Left renal pelvis (tissue), 4 donors: ENCODE results near the gene HDAC1. TPM values are rescaled to one million over a fixed set of nuclear protein-coding genes. Genes with fewer than 3 reads are reported as not detected.
"Not testable (repeated sequence)": the region's sequence is repeated elsewhere in the genome, so short reads cannot be mapped to it uniquely, and the experiment has no call there.

Experiments used
- DNase-seq, 4 donors: peaks; one replicate each; pipeline ENCODE4 v3.0.0-alpha.2; 2013; ENCODE audit warnings: low read depth in 4 of 4, low spot score in 3 of 4
- polyA plus RNA-seq, 4 donors: library from polyadenylated mRNA; unstranded; fragments of 120-200 nt; gene quantifications; one replicate each; pipeline ENCODE4 v1.2.1, GENCODE V29; 2013; ENCODE audit not compliant: insufficient read length in 4 of 4

The HDAC1 gene
- polyA plus RNA-seq, result 100 to 1,000 TPM in 3 of 4 donors, 10 to 100 TPM in 1; 77.5 to 201 (median 189) TPM

- peak; percentile 76 to 90 (median 88) for DNase-seq
These were observed at the start of gene HDAC1 for GRCh38 chr1:32291708-32292538. HDAC1 (plus strand) TSS chr1:32292083; CDS start chr1:32292170, 87 bp downstream.

DNA sequence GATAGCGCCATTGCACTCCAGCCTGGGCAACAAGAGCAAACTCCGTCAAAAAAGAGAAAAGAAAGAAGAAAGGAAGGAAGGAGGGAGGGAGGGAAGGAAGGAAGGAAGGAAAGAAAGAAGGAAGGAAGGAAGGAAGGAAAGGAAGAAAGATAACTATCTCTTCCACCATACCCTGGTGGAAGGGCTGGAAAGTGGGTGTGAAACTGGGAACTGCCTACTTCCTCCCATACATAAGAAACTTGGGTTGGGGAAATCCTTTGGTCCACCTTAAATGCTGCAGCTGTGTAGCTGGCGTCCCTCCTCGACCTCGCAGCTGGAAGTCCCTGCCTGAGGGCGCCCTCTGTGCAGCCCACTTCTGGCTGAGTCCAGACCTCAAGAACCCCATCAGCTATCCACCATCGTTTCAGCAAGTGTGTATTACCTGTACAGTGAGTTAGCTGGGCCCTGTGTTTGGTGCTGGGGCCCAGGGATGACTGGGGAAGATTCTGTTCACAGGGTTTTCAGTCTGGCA lies 49.5 kb upstream of the HDAC1 start:
- no peak for DNase-seq

DNA sequence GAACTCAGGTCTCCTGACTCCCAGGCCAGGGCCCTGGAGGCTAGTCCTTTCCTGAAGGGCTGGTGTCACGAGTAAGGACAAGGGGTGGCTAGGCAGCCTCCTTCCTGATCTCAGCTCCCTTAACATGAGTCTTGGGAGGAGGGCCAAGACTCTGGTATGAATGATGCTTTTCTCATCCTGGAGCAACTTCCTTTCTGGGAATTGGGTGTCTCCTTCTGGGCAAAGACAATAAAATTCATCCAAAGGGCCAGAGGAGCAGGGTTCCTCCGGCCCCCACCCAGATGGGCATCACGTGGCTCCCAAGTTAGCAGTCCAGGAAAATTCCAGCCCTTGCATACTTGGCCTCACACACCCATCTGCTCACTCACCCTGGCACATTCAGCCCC lies 45.0 kb upstream of the HDAC1 start, which contains the start of gene FAM167B:
Gene FAM167B (plus strand): TSS at position 335 of the 386 bp plus-strand sequence. CDS start 200 bp downstream, outside the sequence.
- DNase-seq, result no peak

- no peak for DNase-seq
These were observed 44.4 kb upstream of the HDAC1 start for GRCh38 chr1:32247452-32247851.

DNA sequence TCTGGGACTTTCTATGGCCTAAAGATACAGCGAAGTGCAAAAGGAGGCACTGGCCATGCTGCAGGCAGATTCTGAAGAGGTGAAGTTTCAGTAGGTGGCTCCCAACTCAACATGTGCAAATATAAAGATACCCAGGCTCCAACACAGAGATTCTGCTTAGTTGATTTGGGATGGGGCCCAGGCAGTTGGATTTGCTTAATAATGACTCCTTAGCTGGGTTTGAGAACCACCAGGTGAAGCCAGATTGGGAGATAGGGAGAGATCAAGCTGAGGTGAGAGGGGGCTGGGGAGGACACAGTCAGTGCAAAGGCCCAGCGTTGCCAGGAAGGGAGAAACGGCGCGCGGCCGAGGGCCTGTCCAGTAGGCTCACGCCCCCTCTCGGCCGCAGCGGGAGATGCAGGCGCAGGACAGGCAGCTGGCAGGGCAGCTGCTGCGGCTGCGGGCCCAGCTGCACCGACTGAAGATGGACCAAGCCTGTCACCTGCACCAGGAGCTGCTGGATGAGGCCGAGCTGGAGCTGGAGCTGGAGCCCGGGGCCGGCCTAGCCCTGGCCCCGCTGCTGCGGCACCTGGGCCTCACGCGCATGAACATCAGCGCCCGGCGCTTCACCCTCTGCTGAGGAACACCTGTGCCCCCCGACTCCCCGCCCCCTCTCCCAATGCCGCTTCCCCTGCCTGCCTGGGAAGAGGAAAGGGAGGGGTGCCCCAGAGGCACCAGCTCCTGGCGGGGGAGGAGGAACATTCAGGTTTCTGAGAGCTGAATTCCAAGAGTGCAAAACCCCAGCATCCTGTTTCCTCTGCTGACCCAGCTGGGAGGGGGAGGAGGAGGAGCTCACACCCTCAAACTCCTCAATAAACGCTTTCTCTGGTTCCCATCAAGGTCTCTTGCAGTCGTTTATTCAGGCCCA lies 43.6 kb upstream of the HDAC1 start:
- DNase-seq, result no peak

DNA sequence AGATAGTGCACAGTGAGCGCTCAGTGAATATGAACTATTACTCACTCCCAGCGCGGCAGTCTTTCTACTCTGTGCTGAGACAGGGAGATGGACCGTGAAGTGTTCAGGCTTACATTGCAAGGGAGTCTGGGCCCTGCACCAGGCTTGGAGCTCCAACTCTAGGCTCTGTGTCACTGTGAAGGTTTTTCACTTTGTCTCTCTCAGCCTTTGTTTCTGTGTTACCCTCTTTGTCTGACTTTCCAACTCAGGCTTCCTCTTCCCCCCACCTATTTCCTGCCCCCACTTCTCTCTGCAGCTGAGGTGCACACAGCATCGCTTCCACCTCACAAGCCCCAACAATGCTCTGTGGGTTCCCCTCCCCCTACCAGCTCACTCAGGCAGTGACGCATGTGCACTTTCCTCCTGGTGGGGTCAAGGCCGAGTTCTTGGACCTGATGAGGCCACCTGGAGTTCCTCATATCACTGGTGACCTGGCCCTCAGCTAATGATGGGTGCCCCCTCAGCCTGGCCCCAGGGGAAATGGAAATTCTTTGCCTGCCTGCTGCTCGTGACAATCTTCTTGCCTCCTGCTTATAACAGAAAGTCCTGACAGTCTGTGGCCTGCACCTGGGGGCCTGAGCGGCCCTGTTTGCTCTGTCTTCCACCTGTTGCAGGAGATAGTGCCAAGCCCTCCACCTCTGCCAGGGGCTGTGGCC lies 41.9 kb upstream of the HDAC1 start:
- DNase-seq, result no peak

DNA sequence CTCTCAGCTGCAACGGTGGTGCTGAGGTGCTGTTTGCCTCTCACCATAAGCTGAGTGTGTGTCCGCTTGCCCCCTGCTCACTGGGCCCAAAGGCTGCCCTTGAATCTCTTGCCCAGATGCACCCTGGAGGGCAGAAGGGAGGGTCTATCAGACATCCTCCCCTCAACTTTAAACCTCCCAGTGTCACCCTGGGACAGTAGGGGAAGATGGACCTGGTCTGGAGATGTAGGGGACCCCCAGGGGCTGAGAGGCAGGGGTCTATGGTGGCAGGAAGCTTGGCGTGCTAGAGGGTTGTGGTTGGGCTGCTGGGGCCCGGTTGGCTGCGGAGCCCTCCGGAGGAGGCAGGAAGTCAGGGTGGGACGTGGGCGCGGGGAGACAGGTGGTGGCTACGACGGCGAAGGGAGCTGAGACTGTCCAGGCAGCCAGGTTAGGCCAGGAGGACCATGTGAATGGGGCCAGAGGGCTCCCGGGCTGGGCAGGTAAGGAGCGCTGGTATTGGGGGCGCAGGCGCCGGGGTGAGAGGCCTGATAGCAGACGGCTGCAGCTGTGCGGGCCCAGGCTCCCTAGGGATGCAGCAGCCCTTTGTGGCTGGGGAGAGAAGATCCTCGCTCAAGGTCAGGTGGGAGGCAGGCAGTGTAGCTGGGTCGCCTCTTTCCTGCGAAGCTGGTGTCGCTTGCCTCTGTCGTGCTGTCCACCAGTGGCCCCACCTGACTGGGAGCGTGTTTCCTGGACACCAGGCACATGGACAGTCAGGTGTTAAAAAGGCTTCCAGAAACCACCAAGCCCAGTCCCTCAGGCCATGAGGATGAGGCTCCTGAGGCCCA lies 40.8 kb upstream of the HDAC1 start, which contains the start of gene LCK:
Gene LCK (plus strand): TSS at position 373 of the 824 bp plus-strand sequence. CDS start 23,065 bp downstream, outside the sequence.
- no peak for DNase-seq

DNA sequence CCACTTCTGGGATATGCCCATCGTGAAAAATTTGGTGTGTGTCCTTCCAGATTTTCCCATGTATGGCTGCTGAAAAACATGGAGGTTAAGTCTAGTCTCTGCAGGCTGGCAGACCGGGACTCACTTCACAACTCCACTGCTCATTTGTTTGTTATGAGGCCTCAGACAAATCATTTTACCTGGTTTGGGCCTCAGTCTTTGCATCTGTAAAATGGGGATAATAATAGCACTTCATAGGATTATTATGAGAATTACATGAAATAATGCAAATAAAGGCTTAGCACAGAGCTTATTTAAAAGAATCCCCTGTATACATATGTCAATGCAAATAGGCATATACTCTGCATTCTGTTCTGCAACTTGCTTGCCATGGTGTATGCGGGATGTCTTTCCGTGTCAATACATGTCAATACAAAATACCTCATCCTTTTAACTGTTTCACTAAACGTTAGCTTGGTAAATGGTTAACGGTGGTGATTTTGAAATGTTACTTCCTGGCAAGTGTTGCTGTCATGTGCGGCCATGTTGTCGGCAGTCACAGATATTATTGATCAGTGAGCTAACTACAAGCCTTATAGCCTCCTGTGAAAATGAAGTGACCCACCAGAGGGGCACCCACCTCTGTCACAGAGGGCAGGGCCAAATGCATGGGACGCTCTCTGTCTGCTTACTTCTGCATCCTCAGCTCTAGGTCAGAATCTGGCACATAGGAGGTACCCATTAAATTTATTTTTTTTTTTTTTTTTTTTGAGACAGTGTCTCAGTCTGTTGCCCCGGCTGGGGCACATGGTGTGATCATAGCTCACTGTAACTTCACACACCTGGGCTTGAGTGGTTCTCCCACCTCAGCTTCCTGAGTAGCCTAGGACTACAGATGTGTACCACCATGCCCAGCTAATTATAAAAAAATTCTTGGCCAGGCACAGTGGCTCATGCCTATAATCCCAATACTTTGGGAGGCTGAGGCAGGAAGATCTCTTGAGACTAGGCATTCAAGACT lies 36.5 kb upstream of the HDAC1 start:
- DNase-seq, result no peak

GRCh38 chr1:32256473-32257226 lies 35.2 kb upstream of the HDAC1 start:
- no peak for DNase-seq

GRCh38 chr1:32257227-32257508 lies 34.7 kb upstream of the HDAC1 start:
- DNase-seq, result no peak

DNA sequence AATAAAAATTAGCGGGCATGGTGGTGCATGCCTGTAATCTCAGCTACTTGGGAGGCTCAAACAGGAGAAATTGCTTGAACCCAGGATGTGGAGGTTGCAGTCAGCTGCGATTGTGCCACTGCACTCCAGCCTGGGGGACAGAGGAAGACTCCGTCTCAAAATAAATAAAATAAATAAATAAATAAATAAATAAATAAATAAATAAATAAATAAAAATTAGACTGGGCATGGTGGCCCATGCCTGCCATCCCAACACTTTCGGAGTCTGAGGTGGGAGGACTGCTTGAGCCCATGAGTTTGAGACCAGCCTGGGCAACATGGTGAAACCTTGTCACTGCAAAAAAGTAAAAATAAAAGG lies 28.7 kb upstream of the HDAC1 start:
- DNase-seq, result not testable (repeated sequence)

- DNase-seq, result no peak
These were observed 28.1 kb upstream of the HDAC1 start for GRCh38 chr1:32263744-32264143.

DNA sequence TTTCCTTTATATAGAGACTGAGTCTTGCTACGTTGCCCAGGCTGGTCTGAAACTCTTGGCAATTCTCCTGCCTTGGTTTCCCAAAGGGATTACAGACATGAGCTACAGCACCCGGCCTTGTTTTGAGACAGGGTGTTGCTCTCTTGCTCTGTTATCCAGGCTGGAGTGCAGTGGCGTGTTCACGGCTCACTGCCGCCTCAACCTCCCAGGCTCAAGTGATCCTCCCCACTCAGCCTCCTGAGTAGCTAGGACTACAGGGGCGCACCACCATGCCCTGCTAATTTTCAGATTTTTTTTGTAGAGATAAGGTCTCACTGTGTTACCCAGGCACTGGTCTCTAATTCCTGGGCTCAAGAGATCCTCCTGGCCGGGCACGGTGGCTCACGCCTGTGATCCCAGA lies 26.0 kb upstream of the HDAC1 start:
- no peak for DNase-seq

- DNase-seq, result no peak
These were observed 24.8 kb upstream of the HDAC1 start for GRCh38 chr1:32266921-32267591.

GRCh38 chr1:32269744-32270143 lies 22.1 kb upstream of the HDAC1 start:
- no peak for DNase-seq

- no peak for DNase-seq
These were observed 19.1 kb upstream of the HDAC1 start for GRCh38 chr1:32272557-32273390.
